Endometrial microvascular endothelial cells (primary cell): ENCODE measurements around the gene CREB3L2. TPM values are rescaled to one million over a fixed set of nuclear protein-coding genes. Genes with fewer than 3 reads are reported as not detected.
"Not testable (repeated sequence)": the region's sequence is repeated elsewhere in the genome, so short reads cannot be mapped to it uniquely, and the experiment has no call there.

ENCODE experiments used
- in situ Hi-C: cut with HindIII; loops from 2 replicates; pipeline ENCODE4 v1.10.0; 2017; ENCODE audit warnings: low sequenced_read_pairs, low pct_unique_long_range_greater_than_20kb; ENCODE audit errors: inconsistent ontology term
- total RNA-seq: library from RNA; depleted of rRNA; stranded (reverse); fragments of >200 nt; gene quantifications from one replicate; pipeline ENCODE4 v1.2.3, GENCODE V29; 2015; ENCODE audit errors: inconsistent ontology term

The CREB3L2 gene
- total RNA-seq, 1 donor from 2014 or later: 38.9 TPM

DNA sequence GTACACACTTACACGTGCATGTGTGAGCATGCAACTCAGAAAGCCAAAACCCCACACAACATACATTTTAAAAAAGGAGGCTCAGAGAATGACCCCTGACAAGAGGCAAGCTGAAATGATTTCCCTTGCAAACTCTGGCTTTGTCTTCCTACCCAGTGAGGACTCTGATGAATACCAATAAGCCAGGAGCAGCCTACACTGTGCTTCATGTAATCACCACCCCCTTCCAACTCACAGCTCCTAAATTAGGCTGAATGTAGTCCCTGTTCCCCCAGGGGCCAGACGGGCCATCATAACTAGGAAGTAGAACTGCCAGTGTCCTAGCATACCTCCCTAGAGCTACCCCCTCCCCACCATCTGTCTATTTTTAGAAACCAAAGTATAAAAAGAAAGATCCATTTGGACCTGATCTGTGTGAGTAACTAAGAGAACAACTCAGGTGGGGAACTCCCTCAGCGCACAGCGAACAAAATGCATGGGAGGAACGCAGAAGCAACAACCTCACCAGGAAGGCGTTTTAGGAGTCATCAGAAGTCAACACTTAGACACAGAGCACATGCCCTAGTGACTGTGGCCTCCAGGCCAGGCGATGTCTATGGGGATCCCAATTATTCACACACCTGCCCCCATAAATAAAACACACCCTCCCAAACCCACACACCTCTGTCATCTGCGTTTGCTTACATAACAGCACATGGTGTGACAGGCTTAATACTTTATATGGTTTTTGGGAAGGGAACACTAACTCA, 157.0 kb downstream of the CREB3L2 start:
- in situ Hi-C loops: no loop called here

DNA sequence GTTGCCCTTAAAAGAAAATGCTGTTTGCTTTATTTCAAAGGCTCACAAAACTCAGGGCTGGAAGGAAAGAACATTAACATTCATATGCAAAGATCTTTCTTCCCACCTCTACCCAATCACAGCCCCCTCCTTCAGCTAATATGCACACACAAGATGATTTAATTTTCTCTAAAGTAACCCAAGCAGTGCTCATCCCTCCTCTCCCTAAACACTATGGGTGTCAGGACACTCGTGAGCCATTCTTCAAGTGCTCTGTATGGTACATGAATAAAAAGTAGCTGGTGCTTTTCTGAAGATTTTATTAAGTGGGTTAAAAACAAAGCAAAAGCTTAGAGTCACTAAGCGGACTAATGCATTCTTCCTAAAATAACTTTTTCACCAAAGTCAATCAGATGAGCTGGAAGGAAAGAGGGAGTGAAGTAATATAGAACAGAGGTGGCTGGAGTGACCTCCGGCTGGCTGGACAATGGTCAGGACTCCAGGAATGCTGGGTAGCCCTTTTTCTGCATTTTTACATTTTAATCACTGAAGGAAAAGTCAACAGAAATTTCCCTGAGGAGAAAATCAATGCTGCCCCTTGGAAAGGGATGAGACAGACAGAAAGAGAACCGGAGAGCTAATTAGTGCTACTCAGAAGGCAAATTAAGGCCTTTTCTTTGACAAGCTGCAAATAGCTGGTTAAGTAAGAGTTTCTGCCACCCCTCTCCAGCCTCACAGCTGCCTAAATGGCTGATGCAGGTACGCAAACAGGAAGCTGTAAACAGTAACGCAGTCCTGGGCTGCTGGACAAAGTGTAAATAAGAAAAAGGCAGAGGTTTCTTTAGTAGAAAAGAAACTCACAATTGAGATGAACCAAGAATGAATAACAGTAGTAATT, 161.7 kb downstream of the CREB3L2 start:
- in situ Hi-C loops: no loop called here

DNA sequence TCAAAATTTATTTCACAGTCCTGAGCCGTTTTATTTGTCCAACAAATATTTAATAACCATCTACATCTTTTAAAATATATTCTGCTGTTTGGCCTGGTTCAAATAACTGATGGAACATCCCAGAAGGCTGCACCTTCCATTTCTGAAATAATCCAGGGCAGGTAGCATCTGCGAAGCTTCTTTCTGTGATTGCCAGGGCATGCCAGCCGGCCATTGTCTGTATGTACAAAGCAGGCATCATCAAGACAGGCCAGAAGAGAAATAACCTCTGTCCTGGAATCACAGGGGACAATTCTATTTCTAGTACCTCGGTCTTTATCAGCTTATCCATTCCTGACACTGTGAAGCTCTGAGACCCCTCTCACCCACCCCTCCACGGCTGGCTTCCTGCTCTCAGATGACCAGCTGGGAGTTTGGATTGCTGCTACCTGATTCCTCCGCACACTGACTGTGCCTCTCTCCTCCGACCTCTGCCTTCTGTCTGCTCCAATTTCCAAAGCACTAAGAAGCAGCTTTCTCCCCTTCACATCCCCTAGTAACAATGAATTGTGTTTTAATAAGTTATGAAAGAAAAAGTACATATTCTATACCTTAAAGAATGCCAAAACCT, 163.1 kb downstream of the CREB3L2 start:
- in situ Hi-C loops: no loop called here

DNA sequence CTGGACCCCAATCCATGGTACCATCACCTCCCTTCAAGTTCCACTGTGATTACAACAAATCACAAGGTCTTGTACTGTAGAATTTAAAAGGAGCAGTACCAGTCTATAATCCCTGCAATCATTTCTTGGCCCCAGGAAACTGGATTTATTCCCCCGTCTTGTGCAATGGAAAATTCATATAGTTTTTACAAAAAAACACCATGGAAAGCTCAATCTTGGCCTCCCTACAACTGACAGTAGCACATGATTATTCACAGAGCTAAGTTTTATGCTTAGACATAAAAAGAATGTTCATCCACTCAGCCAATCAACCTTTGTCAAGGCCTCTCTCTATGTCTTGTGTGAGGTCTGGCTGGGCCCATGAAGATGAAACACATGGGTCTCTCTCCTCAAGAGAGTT, 165.3 kb downstream of the CREB3L2 start:
- in situ Hi-C loops: no loop called here

DNA sequence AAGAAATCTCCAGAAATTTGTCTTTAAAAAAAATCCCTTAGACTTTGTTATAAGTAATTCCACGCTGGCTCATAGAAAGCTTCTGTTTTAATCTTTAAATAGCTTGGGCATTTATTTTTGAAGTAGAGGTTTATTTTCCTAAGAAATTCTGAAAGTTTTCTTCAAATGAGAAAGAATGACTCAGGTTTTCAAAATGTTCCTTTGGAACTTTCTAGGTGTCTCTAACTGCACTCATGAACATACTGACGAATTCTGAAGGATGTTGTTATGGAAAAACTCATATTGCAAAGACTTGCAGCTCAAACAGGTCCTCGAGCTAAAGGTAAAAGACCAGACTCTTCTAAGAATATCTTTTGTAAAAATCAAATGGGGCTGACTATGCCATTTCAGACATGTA, 165.8 kb downstream of the CREB3L2 start:
- in situ Hi-C loops: no loop called here

DNA sequence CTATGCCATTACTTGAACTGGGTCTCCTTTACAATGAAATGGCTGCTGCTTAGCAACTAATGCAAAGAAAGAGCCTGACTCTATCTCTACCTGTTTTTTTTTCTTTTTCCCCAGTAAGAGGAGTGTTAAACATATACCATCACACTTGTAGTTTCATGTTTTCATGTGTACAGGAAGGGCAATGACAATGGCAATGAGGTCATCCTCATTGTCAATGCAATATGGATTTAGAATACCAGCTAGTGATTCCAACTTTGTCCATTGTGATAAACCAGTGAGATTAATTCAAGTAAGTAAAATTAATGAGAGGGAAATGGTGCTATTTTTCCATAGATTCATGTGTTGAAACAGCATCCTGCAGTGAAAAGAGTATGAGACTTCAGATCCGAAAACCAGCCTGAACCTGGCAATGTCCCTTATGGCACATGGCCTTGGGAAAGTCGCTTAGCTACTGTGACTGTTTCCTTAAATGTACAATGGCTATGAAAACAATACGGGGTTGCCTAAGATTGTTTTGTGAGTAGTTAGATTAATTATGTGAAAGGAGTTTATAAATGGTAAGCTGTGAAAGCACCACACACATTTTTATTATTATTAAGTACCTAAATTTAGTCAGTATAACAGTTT, 166.3 kb downstream of the CREB3L2 start:
- in situ Hi-C loops: no loop called here

DNA sequence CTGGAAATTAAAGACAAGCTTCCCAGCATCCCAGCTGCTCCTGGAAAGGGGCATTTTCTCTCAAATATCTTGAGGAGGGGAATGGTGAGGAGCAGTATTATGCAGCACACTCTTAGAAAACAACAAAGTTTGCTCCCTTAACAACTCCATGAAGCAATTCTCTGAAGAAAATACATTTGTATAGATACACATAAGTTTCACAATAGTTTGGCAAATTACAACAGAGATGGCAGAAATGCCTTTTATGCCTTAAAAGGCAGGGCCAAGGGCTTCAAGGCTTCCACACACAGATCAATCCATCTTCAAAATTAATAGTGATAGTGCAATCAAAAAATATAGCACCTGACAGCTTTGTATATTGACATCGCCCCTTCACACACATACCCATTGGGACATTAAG, 167.3 kb downstream of the CREB3L2 start:
- in situ Hi-C loops: no loop called here

DNA sequence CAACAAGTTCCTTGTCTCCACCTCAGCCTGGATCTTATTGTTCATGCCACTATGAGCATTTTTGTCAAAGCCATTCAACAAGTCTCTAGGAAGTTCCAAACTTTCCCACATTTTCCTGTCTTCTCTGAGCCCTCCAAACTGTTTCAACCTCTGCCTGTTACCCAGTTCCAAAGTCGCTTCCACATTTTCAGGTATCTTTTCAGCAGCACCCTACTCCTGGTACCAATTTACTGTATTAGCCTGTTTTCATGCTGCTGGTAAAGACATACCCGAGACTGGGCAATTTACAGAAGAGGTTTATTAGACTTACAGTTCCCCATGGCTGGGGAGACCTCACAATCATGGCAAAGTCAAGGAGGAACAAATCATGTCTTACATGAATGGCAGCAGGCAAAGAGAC, 168.9 kb downstream of the CREB3L2 start:
- in situ Hi-C loops: not testable (repeated sequence)

DNA sequence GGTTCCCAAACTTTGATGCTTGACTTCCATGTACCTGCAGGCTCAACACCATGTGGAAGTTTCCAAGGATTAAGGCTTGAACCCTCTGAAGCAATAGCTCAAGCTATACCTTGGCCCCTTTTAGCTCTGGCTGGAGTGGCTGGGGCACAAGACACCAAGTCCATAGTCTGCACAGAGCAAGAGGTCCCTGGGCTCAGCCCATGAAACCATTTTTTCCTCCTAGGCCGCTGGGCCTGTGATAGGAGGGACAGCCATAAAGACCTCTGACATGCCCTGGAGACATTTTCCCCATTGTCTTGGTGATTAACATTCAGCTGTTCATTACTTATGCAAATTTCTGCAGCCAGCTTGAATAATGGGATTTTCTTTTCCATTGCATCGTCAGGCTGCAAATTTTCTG, 169.5 kb downstream of the CREB3L2 start:
- in situ Hi-C loops: no loop called here

DNA sequence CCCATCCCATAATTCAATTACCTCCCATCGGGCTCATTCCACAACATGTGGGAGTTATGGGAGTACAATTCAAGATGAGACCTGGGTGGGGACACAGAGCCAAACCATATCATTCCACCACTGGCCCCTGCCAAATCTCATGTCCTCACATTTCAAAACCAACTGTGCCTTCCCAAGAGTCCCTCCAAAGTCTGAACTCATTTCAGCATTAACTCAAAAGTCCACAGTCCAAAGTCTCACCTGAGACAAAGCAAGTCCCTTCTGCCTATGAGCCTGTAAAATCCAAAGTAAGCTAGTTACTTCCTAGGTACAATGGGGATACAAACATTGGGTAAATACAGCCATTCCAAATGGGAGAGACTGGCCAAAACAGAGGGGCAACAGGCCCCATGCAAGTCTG, 170.3 kb downstream of the CREB3L2 start:
- in situ Hi-C loops: not testable (repeated sequence)

DNA sequence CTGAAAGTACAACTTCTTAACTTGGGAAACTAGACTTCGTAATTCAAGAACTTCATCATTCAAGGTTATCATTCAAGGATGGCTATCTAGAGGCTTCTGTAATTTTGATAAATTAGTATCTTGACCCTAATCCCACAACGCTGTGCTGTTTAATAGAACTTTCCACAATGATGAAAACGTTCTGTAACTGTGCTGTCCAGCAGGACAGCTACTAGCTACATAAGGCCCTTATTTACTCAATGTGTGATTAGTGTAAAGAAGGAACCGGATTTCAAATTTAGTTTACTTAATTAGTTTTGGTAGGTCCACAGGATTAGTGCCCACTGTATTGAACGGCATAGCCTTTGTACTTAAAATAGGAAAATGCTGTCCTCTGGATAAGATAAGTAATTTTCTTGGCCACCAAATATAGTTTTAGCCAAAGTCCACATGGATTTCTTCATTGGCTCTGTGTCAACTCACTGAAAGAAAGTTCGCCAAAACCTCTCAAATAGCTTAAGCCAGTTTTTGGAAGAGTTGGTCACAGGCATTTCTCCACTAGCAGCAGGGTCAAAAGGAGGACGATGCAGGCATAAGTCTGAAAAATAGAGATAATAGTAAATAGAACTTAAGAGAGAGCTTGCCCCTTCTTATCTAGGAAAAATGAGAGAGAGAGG, 172.4 kb downstream of the CREB3L2 start:
- in situ Hi-C loops: no loop called here

DNA sequence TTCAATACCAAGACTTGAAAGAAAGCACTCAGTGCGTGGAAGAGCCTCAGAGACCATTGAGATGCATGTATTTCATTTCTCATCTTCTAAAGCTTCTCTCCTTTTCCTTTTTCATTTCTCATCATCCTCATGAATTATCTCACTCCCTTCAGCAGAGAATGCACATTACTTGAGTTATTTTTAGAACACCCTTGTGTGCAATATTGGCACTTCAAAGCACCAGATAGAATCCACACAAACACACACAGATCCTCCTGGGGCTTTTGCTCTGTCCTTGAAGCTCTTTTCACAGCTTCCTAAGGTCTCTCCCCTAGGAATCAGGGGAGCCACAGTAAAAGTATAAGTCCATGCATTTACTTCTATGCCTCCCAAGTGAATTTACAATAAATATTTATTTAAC, 173.4 kb downstream of the CREB3L2 start:
- in situ Hi-C loops: no loop called here

DNA sequence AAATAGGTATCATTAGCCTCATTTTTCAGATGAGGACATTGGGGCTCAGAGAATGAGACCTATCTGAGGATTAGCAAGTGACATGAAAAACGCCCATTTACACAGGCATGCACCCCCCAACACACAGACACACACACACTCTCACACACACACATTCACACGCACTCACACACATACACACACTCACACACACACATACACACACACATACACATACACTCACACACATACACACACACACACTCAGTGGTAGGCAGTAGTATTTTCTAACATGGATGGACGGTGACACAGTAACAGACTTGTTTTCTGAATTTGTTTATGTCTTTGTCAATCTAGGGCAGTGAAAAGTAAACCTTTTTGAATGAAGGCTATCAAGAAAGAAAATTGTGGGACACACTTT, 176.4 kb downstream of the CREB3L2 start:
- in situ Hi-C loops: no loop called here

Other genes with a start within 250 kb of the CREB3L2 start
- gene DGKI, start 155.1 kb downstream of the CREB3L2 start, total RNA-seq: not detected
- gene AKR1D1, start 74.4 kb upstream of the CREB3L2 start, total RNA-seq: not detected